GM23338 (cell line): ENCODE results near the gene MORN4. TPM values are rescaled to one million over a fixed set of nuclear protein-coding genes. Genes with fewer than 3 reads are reported as not detected.

Source experiments
- ATAC-seq: fragments of 200-7000 bp; cut with Tn5 transposase; 3 replicates; pipeline ENCODE4 v1.9.1; 2020
- DNase-seq: peaks from one replicate; pipeline ENCODE4 v3.0.0-alpha.2; 2015; ENCODE audit warnings: low spot score
- H2AFZ ChIP-seq: fragments of 200-600 bp; sonication (generic); 2 replicates; pipeline ENCODE4 v1.8.0; 2016; ENCODE audit warnings: antibody characterized with exemption, mild to moderate bottlenecking, moderate library complexity
- H3F3A ChIP-seq: fragments of 200-600 bp; sonication (generic); replicated peaks from 2 replicates; pipeline ENCODE4 v1.8.0; 2017; ENCODE audit warnings: antibody characterized with exemption, mixed run types, low read depth
- H3K27ac ChIP-seq: fragments of 200-600 bp; sonication (generic); 2 replicates; pipeline ENCODE4 v1.6.1; 2016; ENCODE audit warnings: low read depth
- H3K27me3 ChIP-seq: fragments of 200-600 bp; sonication (generic); 2 replicates; pipeline ENCODE4 v1.8.0; 2016; ENCODE audit warnings: mild to moderate bottlenecking, mixed run types, moderate library complexity; ENCODE audit not compliant: insufficient read depth
- H3K36me3 ChIP-seq: fragments of 200-600 bp; sonication (generic); 2 replicates; pipeline ENCODE4 v1.8.0; 2016; ENCODE audit warnings: mild to moderate bottlenecking; ENCODE audit not compliant: insufficient read depth
- H3K4me1 ChIP-seq: fragments of 200-600 bp; sonication (generic); 2 replicates; pipeline ENCODE4 v1.8.0; 2016; ENCODE audit warnings: mild to moderate bottlenecking, moderate library complexity; ENCODE audit not compliant: insufficient read depth
- H3K4me2 ChIP-seq: fragments of 200-600 bp; sonication (generic); 2 replicates; pipeline ENCODE4 v1.7.1; 2017; ENCODE audit warnings: mixed run types
- H3K4me3 ChIP-seq: fragments of 200-600 bp; sonication (generic); 2 replicates; pipeline ENCODE4 v1.6.1; 2016; ENCODE audit warnings: mixed run types
- H3K79me2 ChIP-seq: fragments of 200-600 bp; sonication (generic); replicated peaks from 2 replicates; pipeline ENCODE4 v1.8.0; 2017; ENCODE audit warnings: mild to moderate bottlenecking; ENCODE audit not compliant: insufficient read depth
- H3K9me2 ChIP-seq: fragments of 200-600 bp; sonication (generic); 2 replicates; pipeline ENCODE4 v1.8.0; 2017; ENCODE audit not compliant: insufficient read depth
- H4K20me1 ChIP-seq: fragments of 200-600 bp; sonication (generic); replicated peaks from 2 replicates; pipeline ENCODE4 v1.8.0; 2017; ENCODE audit warnings: mild to moderate bottlenecking; ENCODE audit not compliant: insufficient read depth
- H3K27ac Mint-ChIP-seq: 2 replicates; pipeline ENCODE4 v1.8.0; 2020; ENCODE audit warnings: inconsistent platforms, mild to moderate bottlenecking, moderate library complexity, mixed read lengths
- H3K27me3 Mint-ChIP-seq: 3 replicates; pipeline ENCODE4 v1.8.0; 2022; ENCODE audit warnings: low read depth, mild to moderate bottlenecking, moderate library complexity, mixed read lengths, inconsistent platforms; ENCODE audit not compliant: insufficient read depth, poor library complexity
- H3K36me3 Mint-ChIP-seq: 3 replicates; pipeline ENCODE4 v1.8.0; 2021; ENCODE audit warnings: low read depth, mild to moderate bottlenecking, inconsistent platforms, moderate library complexity, mixed read lengths
- H3K4me1 Mint-ChIP-seq: 3 replicates; pipeline ENCODE4 v1.8.0; 2020; ENCODE audit warnings: mild to moderate bottlenecking, inconsistent platforms, mixed read lengths
- H3K4me3 Mint-ChIP-seq: 3 replicates; pipeline ENCODE4 v1.8.0; 2021; ENCODE audit warnings: moderate library complexity, mild to moderate bottlenecking, inconsistent platforms, mixed read lengths
- H3K9me3 Mint-ChIP-seq: 3 replicates; pipeline ENCODE4 v1.8.0; 2020; ENCODE audit warnings: moderate library complexity, mild to moderate bottlenecking, inconsistent platforms, mixed read lengths
- CREB1 ChIP-seq: fragments of 250-450 bp; sonication (Bioruptor Pico); IDR thresholded peaks from 2 replicates; pipeline ENCODE4 v1.5.0; 2020; ENCODE audit warnings: low read depth, mild to moderate bottlenecking, moderate library complexity
- EZH2 ChIP-seq: fragments of 200-600 bp; sonication (generic); IDR thresholded peaks from one replicate; pipeline ENCODE4 v1.8.0; 2017; ENCODE audit warnings: antibody characterized with exemption, mild to moderate bottlenecking, low read depth; ENCODE audit not compliant: unreplicated experiment
- JUNB ChIP-seq: IDR thresholded peaks from one replicate; pipeline ENCODE4 v1.6.1; 2016; ENCODE audit warnings: antibody characterized with exemption; ENCODE audit not compliant: unreplicated experiment
- NANOG ChIP-seq: IDR thresholded peaks from 2 replicates; pipeline ENCODE4 v1.6.1; 2016; ENCODE audit warnings: antibody characterized with exemption, borderline replicate concordance
- STAT1 ChIP-seq: IDR thresholded peaks from one replicate; pipeline ENCODE4 v1.6.1; 2016; ENCODE audit warnings: antibody characterized with exemption; ENCODE audit not compliant: unreplicated experiment
- ZNF114 ChIP-seq: fragments of 250-450 bp; sonication (Bioruptor Pico); IDR thresholded peaks from 2 replicates; pipeline ENCODE4 v1.5.0; 2020; ENCODE audit warnings: mild to moderate bottlenecking, moderate library complexity
- polyA plus RNA-seq: library from polyadenylated mRNA; unstranded; fragments of >200 nt; fragmentation: Nextera tagmentation; extraction: Ambion mirVana; gene quantifications from 2 replicates; pipeline ENCODE4 v1.2.1, GENCODE V29; 2016
- total RNA-seq: library from RNA; depleted of rRNA; stranded (reverse); fragments of >200 nt; shearing (Covaris generic); gene quantifications from 2 replicates; pipeline ENCODE4 v1.2.3, GENCODE V29; 2014; rRNA removed
- TF ChIP-seq, protein P1 (sequence below), 2 experiments: fragments of 200-600 bp in 1 of 2; sonication (generic) in 1 of 2; conservative IDR thresholded peaks; 2 replicates each; pipeline versions ENCODE4 v1.5.1 to v1.6.1; 2016 to 2017; ENCODE audit warnings: antibody characterized with exemption in 2 of 2, low read depth in 2 of 2, mild to moderate bottlenecking in 2 of 2, moderate library complexity in 1 of 2

Gene MORN4
- total and polyA plus RNA-seq, 2 experiments from 2014 or later, result 9.0 to 50.0 TPM

DNA sequence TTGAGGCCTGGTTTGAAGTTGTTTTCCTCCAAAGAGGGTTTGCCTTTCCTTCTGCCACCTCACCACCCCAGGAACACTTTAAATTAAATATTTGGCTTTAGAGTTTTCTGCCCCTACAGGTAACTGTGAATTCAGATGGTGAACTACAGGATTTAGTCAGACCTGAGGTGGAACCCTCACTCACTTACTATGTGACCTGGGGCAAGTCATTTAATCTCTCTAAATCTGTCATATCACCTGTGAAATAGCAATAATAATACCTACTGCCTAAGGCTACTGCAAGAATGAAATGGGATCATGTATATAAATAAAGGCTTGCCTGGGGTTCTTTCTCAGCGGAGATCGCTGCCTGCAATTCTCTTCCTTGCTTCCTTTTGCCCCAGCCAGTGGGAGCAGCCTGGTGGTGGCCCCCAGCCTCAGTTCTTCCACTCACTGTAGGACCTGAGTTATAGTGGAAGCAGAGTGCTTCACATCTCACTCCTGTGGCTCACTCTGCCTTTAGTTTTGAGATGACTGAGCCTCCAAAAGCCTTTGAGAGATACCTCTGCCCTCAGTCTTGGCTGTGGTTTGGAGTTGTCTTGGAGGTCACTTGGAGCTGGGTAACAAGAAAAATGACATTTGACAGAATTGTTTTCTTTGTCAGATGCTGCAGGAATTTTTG lies 66.8 kb downstream of the MORN4 start:
- no peak for DNase-seq
- no peak overlapping the region for H3K4me2 ChIP-seq
- H3K4me3 ChIP-seq, result no peak overlapping the region
- Mint-ChIP-seq H3K4me1 (peaks cover 5% of the 10 kb centered on the region; the same call in 2 of the 3 replicates), H3K27me3 (peaks cover 2% of the 10 kb centered on the region), H3K27ac (peak overlapping the region; percentile 38; the same call in 1 of the 2 replicates), H3K36me3 (peaks cover 2% of the 10 kb centered on the region; the same call in 1 of the 3 replicates), H3K4me3 (no peak overlapping the region), H3K9me3 (no peaks in the 10 kb centered on the region)
- no peak for ATAC-seq
- H3K27me3 ChIP-seq, result no peaks in the 10 kb centered on the region
- no peaks in the 10 kb centered on the region for H3K4me1 ChIP-seq
- no peaks in the 10 kb centered on the region for H3K9me2 ChIP-seq
- H4K20me1 ChIP-seq, result no peaks in the 10 kb centered on the region
- no peak overlapping the region for H2AFZ ChIP-seq
- no peaks in the 10 kb centered on the region for H3F3A ChIP-seq
- no peak overlapping the region for H3K27ac ChIP-seq
- no peaks in the 10 kb centered on the region; the same call in 1 of the 2 replicates for H3K36me3 ChIP-seq
- H3K79me2 ChIP-seq, result 0 out of 2 replicates have a peak, but pooled peaks cover 6% of the 10 kb centered on the region
- no peak for TF ChIP-seq STAT1
- TF ChIP-seq ZNF114 (CRISPR knock-in tag), result no peak
- no peak for TF ChIP-seq CREB1 (CRISPR knock-in tag)
- TF ChIP-seq, protein P1, sequence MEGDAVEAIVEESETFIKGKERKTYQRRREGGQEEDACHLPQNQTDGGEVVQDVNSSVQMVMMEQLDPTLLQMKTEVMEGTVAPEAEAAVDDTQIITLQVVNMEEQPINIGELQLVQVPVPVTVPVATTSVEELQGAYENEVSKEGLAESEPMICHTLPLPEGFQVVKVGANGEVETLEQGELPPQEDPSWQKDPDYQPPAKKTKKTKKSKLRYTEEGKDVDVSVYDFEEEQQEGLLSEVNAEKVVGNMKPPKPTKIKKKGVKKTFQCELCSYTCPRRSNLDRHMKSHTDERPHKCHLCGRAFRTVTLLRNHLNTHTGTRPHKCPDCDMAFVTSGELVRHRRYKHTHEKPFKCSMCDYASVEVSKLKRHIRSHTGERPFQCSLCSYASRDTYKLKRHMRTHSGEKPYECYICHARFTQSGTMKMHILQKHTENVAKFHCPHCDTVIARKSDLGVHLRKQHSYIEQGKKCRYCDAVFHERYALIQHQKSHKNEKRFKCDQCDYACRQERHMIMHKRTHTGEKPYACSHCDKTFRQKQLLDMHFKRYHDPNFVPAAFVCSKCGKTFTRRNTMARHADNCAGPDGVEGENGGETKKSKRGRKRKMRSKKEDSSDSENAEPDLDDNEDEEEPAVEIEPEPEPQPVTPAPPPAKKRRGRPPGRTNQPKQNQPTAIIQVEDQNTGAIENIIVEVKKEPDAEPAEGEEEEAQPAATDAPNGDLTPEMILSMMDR (conservative IDR thresholded peaks at IDR 0.05; ENCODE audit: low read depth in 2 of 2), result no peak

DNA sequence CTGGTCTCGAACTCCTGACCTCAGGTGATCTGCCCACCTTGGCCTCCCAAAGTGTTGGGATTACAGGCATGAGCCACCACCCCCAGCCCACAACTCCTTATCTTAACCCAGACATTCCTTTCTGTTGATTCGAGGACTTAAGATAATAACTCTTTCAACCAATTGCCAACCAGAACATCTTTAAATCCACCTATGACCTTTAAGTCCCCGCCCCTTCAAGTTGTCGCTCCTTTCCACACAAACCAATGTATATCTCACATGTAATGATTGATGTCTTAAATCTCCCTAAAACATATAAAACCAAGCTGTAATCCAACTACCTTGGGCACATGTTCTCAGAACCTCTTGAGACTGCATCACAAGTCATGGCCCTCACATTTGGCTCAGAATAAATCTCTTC lies 68.5 kb downstream of the MORN4 start:
- H3K4me3 Mint-ChIP-seq, result no peak overlapping the region
- no peaks in the 10 kb centered on the region for H3K27me3 Mint-ChIP-seq
- no peak overlapping the region for H2AFZ ChIP-seq
- no peak for ATAC-seq
- 0 out of 2 replicates have a peak, but pooled peaks cover 6% of the 10 kb centered on the region for H3K79me2 ChIP-seq
- peaks cover 4% of the 10 kb centered on the region; the same call in 1 of the 2 replicates for H3K36me3 ChIP-seq
- no peaks in the 10 kb centered on the region for H3K9me2 ChIP-seq
- H3K4me1 Mint-ChIP-seq, result no peaks in the 10 kb centered on the region; the same call in 1 of the 3 replicates
- H3K4me2 ChIP-seq, result no peak overlapping the region
- H3K36me3 Mint-ChIP-seq, result peaks cover 7% of the 10 kb centered on the region; the same call in 2 of the 3 replicates
- peaks cover 2% of the 10 kb centered on the region; the same call in 1 of the 3 replicates for H3K9me3 Mint-ChIP-seq
- no peaks in the 10 kb centered on the region for H3F3A ChIP-seq
- no peak for DNase-seq
- no peaks in the 10 kb centered on the region for H4K20me1 ChIP-seq
- H3K27ac Mint-ChIP-seq, result no peak overlapping the region
- H3K27ac ChIP-seq, result no peak overlapping the region
- no peaks in the 10 kb centered on the region for H3K4me1 ChIP-seq
- TF ChIP-seq EZH2 (no peak), JUNB (no peak), NANOG (no peak)
- H3K27me3 ChIP-seq, result no peaks in the 10 kb centered on the region
- no peak overlapping the region for H3K4me3 ChIP-seq

Other genes with a start within 250 kb of the MORN4 start
- gene RRP12, start 232.2 kb downstream of the MORN4 start, total RNA-seq, result 62.6 and 66.4 TPM in 2 replicates
- gene RRP12, start 232.2 kb downstream of the MORN4 start, polyA plus RNA-seq, result 49.5 and 53.4 TPM in 2 replicates
- gene PGAM1, start 207.3 kb downstream of the MORN4 start, total RNA-seq, result 870 and 930 TPM in 2 replicates
- gene PGAM1, start 207.3 kb downstream of the MORN4 start, polyA plus RNA-seq, result 492 and 497 TPM in 2 replicates
- gene EXOSC1, start 187.5 kb downstream of the MORN4 start, total RNA-seq, result 63.6 and 66.3 TPM in 2 replicates
- gene EXOSC1, start 187.5 kb downstream of the MORN4 start, polyA plus RNA-seq, result 127 and 131 TPM in 2 replicates
- gene ZDHHC16, start 187.3 kb downstream of the MORN4 start, total RNA-seq, result 58.1 and 58.2 TPM in 2 replicates
- gene ZDHHC16, start 187.3 kb downstream of the MORN4 start, polyA plus RNA-seq, result 33.3 and 35.1 TPM in 2 replicates
- gene MMS19, start 135.1 kb downstream of the MORN4 start, total RNA-seq, result 221 and 252 TPM in 2 replicates
- 74.7 and 81.5 TPM in 2 replicates for gene MMS19, start 135.1 kb downstream of the MORN4 start, polyA plus RNA-seq
- 21.5 and 29.0 TPM in 2 replicates for gene UBTD1, start 134.6 kb downstream of the MORN4 start, total RNA-seq
- 17.3 and 20.4 TPM in 2 replicates for gene UBTD1, start 134.6 kb downstream of the MORN4 start, polyA plus RNA-seq
- gene ANKRD2, start 60.7 kb downstream of the MORN4 start, total RNA-seq, result not detected in 2 replicates
- gene ANKRD2, start 60.7 kb downstream of the MORN4 start, polyA plus RNA-seq, result not detected in 2 replicates
- not detected in 2 replicates for gene HOGA1, start 49.1 kb downstream of the MORN4 start, total RNA-seq
- 0.15 TPM in 1 of 2 replicates, not detected in the other for gene HOGA1, start 49.1 kb downstream of the MORN4 start, polyA plus RNA-seq
- gene C10orf62, start 43.8 kb downstream of the MORN4 start, total RNA-seq, result not detected in 2 replicates
- not detected in 2 replicates for gene C10orf62, start 43.8 kb downstream of the MORN4 start, polyA plus RNA-seq
- gene PI4K2A, start 7.2 kb upstream of the MORN4 start, total RNA-seq, result 23.3 and 29.2 TPM in 2 replicates
- 8.1 and 8.6 TPM in 2 replicates for gene PI4K2A, start 7.2 kb upstream of the MORN4 start, polyA plus RNA-seq
- gene AVPI1, start 53.7 kb upstream of the MORN4 start, total RNA-seq, result 7.4 and 8.2 TPM in 2 replicates
- gene AVPI1, start 53.7 kb upstream of the MORN4 start, polyA plus RNA-seq, result 7.6 and 8.9 TPM in 2 replicates
- gene MARVELD1, start 80.2 kb upstream of the MORN4 start, total RNA-seq, result 19.3 and 23.7 TPM in 2 replicates
- gene MARVELD1, start 80.2 kb upstream of the MORN4 start, polyA plus RNA-seq, result 7.3 and 8.7 TPM in 2 replicates
- 20.7 and 25.8 TPM in 2 replicates for gene ZFYVE27, start 103.6 kb upstream of the MORN4 start, total RNA-seq
- gene ZFYVE27, start 103.6 kb upstream of the MORN4 start, polyA plus RNA-seq, result 13.3 and 15.0 TPM in 2 replicates
- 3.5 and 5.1 TPM in 2 replicates for gene SFRP5, start 138.5 kb upstream of the MORN4 start, total RNA-seq
- gene SFRP5, start 138.5 kb upstream of the MORN4 start, polyA plus RNA-seq, result 2.4 and 3.4 TPM in 2 replicates
- gene GOLGA7B, start 216.3 kb upstream of the MORN4 start, total RNA-seq, result 0.14 and 0.16 TPM in 2 replicates
- 0.15 TPM in 1 of 2 replicates, not detected in the other for gene GOLGA7B, start 216.3 kb upstream of the MORN4 start, polyA plus RNA-seq